PC-9 (cell line): ENCODE data around the gene PPAT. TPM values are rescaled to one million over a fixed set of nuclear protein-coding genes. Genes with fewer than 3 reads are reported as not detected.
"Not testable (repeated sequence)": the region's sequence is repeated elsewhere in the genome, so short reads cannot be mapped to it uniquely, and the experiment has no call there.

Experiments
- BruUV-seq: library from RNA; stranded (reverse); fragments of 400-500 nt; replicated peaks from 2 replicates; lab custom pipeline; 2021; lab: Mats Ljungman, UMichigan
- CTCF ChIA-PET: fragments of 300-600 bp; sonication (Branson Sonifier 250); formaldehyde crosslinking; loops from one replicate; lab custom pipeline; 2022; ENCODE audit warnings: antibody characterized with exemption; lab: Charles Lee
- POLR2A ChIA-PET: fragments of 300-600 bp; sonication (Branson Sonifier 250); formaldehyde crosslinking; loops from one replicate; lab custom pipeline; 2022; ENCODE audit warnings: antibody characterized with exemption; ENCODE audit not compliant: unreplicated experiment; lab: Charles Lee
- DNase-seq, 2 experiments: peaks; one replicate each; pipeline versions ENCODE4 v3.0.0 to v3.0.0-alpha.2; 2015 to 2022; ENCODE audit warnings: mixed read lengths in 1 of 2
- H2AFZ ChIP-seq: fragments of 200-600 bp; sonication (generic); 2 replicates; pipeline ENCODE4 v1.8.1; 2017; ENCODE audit warnings: antibody characterized with exemption
- H3F3A ChIP-seq: fragments of 200-600 bp; sonication (generic); 2 replicates; pipeline ENCODE4 v1.8.1; 2017; ENCODE audit warnings: antibody characterized with exemption, mild to moderate bottlenecking, low read depth; ENCODE audit not compliant: insufficient read depth
- H3K27ac ChIP-seq: fragments of 200-600 bp; sonication (generic); 2 replicates; pipeline ENCODE4 v1.6.1; 2016; ENCODE audit warnings: mixed run types
- H3K27me3 ChIP-seq: fragments of 200-600 bp; sonication (generic); 2 replicates; pipeline ENCODE4 v1.6.1; 2016; ENCODE audit warnings: low read depth, mixed run types; ENCODE audit not compliant: insufficient read depth
- H3K36me3 ChIP-seq: fragments of 200-600 bp; sonication (generic); 2 replicates; pipeline ENCODE4 v1.6.1; 2016; ENCODE audit warnings: low read depth, mixed run types
- H3K4me1 ChIP-seq: fragments of 200-600 bp; sonication (generic); replicated peaks from 2 replicates; pipeline ENCODE4 v1.6.1; 2016; ENCODE audit warnings: mixed run types; ENCODE audit not compliant: insufficient read depth
- H3K4me2 ChIP-seq: fragments of 200-600 bp; sonication (generic); 2 replicates; pipeline ENCODE4 v1.6.1; 2017; ENCODE audit warnings: mixed run types
- H3K4me3 ChIP-seq: fragments of 200-600 bp; sonication (generic); 2 replicates; pipeline ENCODE4 v1.6.1; 2016; ENCODE audit warnings: mixed run types
- H3K79me2 ChIP-seq: fragments of 200-600 bp; sonication (generic); 2 replicates; pipeline ENCODE4 v1.6.1; 2017; ENCODE audit warnings: low read depth, mixed run types
- H3K9me2 ChIP-seq: fragments of 200-600 bp; sonication (generic); 2 replicates; pipeline ENCODE4 v1.8.1; 2017; ENCODE audit warnings: mild to moderate bottlenecking; ENCODE audit not compliant: insufficient read depth
- H3K9me3 ChIP-seq: fragments of 200-600 bp; sonication (generic); 2 replicates; pipeline ENCODE4 v1.8.1; 2016; ENCODE audit warnings: low read depth; ENCODE audit not compliant: insufficient read depth
- H4K20me1 ChIP-seq: fragments of 200-600 bp; sonication (generic); 2 replicates; pipeline ENCODE4 v1.8.1; 2017; ENCODE audit not compliant: insufficient read depth
- EZH2 ChIP-seq: fragments of 200-600 bp; sonication (generic); IDR thresholded peaks from 2 replicates; pipeline ENCODE4 v1.8.0; 2017; ENCODE audit warnings: antibody characterized with exemption, low read depth
- intact Hi-C: fragments of 100-400 bp; cut with micrococcal nuclease; formaldehyde crosslinking; loops from one replicate; pipeline ENCODE4 v1.10.0; 2022; ENCODE audit not compliant: unreplicated experiment
- total RNA-seq: library from RNA; stranded (reverse); gene quantifications from 2 replicates; pipeline ENCODE4 v1.2.3, GENCODE V29; 2021
- TF ChIP-seq, protein P1 (sequence below): fragments of 200-600 bp; sonication (generic); conservative IDR thresholded peaks from 2 replicates; pipeline ENCODE4 v1.6.1; 2017; ENCODE audit warnings: mixed run types, antibody characterized with exemption, mild to moderate bottlenecking, moderate library complexity

Gene PPAT
- total RNA-seq, 1 experiment from 2014 or later: 21.3 TPM

DNA sequence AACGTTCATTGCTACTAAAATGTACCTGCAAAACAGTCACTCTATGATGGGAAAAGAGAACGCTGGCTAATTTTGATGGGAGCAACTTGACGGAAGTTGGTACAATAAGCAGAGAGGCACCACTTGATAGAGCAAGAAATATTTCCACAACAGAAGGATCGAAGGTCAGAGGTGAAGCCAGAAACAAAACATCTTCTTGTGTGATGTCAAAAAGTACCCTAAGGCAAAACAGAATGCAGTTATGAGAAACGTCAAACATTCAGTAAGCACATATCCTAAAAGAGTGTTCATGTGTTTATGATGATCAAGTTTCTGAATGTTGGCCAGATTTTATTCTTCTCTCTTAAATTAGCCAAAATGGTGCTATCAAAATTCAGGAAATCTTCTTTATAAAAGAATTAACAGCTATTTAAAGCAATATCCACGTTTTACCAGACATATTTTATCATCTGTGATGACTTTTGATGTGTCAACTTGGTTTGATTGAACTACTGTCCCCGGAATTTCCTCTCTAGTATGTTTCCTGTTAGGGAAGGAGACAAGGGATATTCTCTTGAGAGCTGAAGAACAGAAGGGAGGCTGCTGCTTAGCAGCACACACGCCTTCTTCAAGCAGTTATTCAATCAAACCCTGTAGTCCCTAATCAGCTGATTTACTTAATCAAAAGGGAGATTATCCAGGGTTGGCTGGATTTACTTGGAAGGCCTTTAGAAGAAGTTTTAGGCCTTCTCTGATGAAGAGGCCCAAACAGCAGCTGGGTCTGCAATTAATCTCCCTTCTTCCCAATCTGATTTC is 63.8 kb downstream of the PPAT start:
- TF ChIP-seq, protein P1, sequence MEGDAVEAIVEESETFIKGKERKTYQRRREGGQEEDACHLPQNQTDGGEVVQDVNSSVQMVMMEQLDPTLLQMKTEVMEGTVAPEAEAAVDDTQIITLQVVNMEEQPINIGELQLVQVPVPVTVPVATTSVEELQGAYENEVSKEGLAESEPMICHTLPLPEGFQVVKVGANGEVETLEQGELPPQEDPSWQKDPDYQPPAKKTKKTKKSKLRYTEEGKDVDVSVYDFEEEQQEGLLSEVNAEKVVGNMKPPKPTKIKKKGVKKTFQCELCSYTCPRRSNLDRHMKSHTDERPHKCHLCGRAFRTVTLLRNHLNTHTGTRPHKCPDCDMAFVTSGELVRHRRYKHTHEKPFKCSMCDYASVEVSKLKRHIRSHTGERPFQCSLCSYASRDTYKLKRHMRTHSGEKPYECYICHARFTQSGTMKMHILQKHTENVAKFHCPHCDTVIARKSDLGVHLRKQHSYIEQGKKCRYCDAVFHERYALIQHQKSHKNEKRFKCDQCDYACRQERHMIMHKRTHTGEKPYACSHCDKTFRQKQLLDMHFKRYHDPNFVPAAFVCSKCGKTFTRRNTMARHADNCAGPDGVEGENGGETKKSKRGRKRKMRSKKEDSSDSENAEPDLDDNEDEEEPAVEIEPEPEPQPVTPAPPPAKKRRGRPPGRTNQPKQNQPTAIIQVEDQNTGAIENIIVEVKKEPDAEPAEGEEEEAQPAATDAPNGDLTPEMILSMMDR: no peak
- TF ChIP-seq EZH2: no peak

DNA sequence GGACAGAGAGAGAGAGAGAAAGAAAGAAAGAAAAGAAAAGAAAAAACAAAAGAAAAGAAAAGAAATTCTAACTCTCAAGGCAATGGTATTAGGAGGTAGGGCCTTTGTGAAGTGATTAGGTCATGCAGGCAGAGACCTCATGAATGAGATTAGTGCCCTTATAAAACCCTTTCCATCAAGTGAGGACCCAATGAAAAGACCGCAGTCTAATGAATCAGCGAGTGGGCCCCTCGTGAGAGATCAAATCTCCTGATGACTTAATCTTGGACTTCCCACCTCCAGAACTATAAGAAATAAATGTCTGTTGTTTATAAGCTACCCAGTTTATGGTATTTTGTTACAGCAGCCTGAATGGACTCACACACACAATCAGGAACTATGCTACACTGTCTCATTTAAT is 65.0 kb downstream of the PPAT start:
- no peak for DNase-seq
- Histone ChIP-seq H3K36me3 (no peaks in the 10 kb centered on the region), H2AFZ (no peak overlapping the region), H3K27ac (no peak overlapping the region), H3K27me3 (no peaks in the 10 kb centered on the region), H3K9me2 (no peaks in the 10 kb centered on the region), H3K4me3 (no peak overlapping the region), H4K20me1 (no peaks in the 10 kb centered on the region), H3F3A (no peaks in the 10 kb centered on the region), H3K4me1 (no peaks in the 10 kb centered on the region), H3K4me2 (no peak overlapping the region), H3K9me3 (no peaks in the 10 kb centered on the region), H3K79me2 (no peaks in the 10 kb centered on the region)
- intact Hi-C loops: no loop called here
- BruUV-seq: no TSS peak
- ChIA-PET POLR2A (no interaction called here), CTCF (no interaction called here)
- no peak for TF ChIP-seq EZH2
- TF ChIP-seq, protein P1: no peak

More for the DNA sequence above, 63.8 kb downstream of the PPAT start:
- intact Hi-C loops: no loop called here
- BruUV-seq: no TSS peak
- Histone ChIP-seq H2AFZ (no peak overlapping the region), H3K27me3 (no peaks in the 10 kb centered on the region), H3K36me3 (no peaks in the 10 kb centered on the region), H3F3A (no peaks in the 10 kb centered on the region), H3K4me2 (no peak overlapping the region), H3K9me2 (no peaks in the 10 kb centered on the region), H4K20me1 (no peaks in the 10 kb centered on the region), H3K4me3 (no peak overlapping the region), H3K27ac (no peak overlapping the region), H3K9me3 (no peaks in the 10 kb centered on the region), H3K79me2 (no peaks in the 10 kb centered on the region), H3K4me1 (no peaks in the 10 kb centered on the region)
- ChIA-PET CTCF (no interaction called here), POLR2A (no interaction called here)
- DNase-seq: no peak

DNA sequence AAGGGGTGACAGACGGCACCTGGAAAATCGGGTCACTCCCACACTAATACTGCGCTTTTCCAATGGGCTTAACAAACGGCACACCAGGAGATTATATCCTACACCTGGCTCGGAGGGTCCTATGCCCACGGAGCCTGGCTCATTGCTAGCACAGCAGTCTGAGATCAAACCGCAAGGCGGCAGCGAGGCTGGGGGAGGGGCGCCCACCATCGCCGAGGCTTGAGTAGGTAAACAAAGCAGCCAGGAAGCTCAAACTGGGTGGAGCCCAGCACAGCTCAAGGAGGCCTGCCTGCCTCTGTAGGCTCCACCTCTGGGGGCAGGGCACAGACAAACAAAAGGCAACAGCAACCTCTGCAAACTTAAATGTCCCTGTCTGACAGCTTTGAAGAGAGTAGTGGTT is 72.4 kb downstream of the PPAT start:
- H3K27ac ChIP-seq, CTCF ChIA-PET, H3K4me1 ChIP-seq, H3K79me2 ChIP-seq, H3K4me3 ChIP-seq, H3K9me3 ChIP-seq, H2AFZ ChIP-seq, H3K36me3 ChIP-seq, intact Hi-C loops, H3K4me2 ChIP-seq, H3F3A ChIP-seq, DNase-seq, H3K27me3 ChIP-seq, H3K9me2 ChIP-seq, POLR2A ChIA-PET, H4K20me1 ChIP-seq, BruUV-seq: not testable (repeated sequence)

DNA sequence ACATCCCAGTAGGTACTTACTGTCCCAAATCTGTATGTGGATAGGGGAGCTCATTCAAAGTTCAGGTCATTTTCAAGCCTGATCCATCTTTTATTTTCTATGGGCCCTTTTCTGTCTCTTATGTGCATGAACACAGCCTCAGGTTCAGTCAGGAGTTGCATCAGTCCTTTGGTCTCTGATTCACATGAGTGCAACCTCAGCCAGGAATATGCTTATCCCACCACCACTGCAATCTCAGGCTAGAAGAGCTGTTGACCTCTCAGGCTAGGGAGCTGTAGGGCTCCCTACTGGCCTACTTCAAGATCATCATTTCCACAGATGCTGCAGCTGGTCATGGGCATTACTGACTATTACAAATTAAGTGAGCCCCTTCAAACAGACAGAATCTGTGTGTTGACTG is 75.3 kb downstream of the PPAT start:
- no peaks in the 10 kb centered on the region for H3K9me3 ChIP-seq
- DNase-seq: no peak
- BruUV-seq: no TSS peak
- no peak overlapping the region for H2AFZ ChIP-seq
- no peak overlapping the region for H3K4me2 ChIP-seq
- TF ChIP-seq, protein P1: no peak
- no peak for TF ChIP-seq EZH2
- H3F3A ChIP-seq: no peaks in the 10 kb centered on the region
- ChIA-PET POLR2A (no interaction called here), CTCF (no interaction called here)
- no peak overlapping the region for H3K4me3 ChIP-seq
- H3K4me1 ChIP-seq: no peaks in the 10 kb centered on the region
- intact Hi-C loops: no loop called here
- no peaks in the 10 kb centered on the region for H4K20me1 ChIP-seq
- H3K27ac ChIP-seq: no peak overlapping the region
- no peaks in the 10 kb centered on the region for H3K36me3 ChIP-seq
- no peaks in the 10 kb centered on the region for H3K79me2 ChIP-seq
- no peaks in the 10 kb centered on the region for H3K9me2 ChIP-seq
- H3K27me3 ChIP-seq: no peaks in the 10 kb centered on the region
